Transverse colon (tissue), 4 donors: ENCODE results near the gene IL1RL1. TPM values are rescaled to one million over a fixed set of nuclear protein-coding genes. Genes with fewer than 3 reads are reported as not detected.

Source experiments
- DNase-seq: peaks from one replicate; pipeline ENCODE4 v3.0.0-alpha.2; 2019
- H3K27ac ChIP-seq, 4 donors: fragments of 200-600 bp; sonication (generic); 2 replicates each; pipeline ENCODE4 v1.5.1; 2016 to 2018; ENCODE audit warnings: inconsistent platforms in 4 of 4
- H3K27me3 ChIP-seq: fragments of 200-600 bp; sonication (generic); 2 replicates; pipeline ENCODE4 v1.5.1; 2017; ENCODE audit warnings: inconsistent platforms
- H3K36me3 ChIP-seq, 4 donors: fragments of 200-600 bp; sonication (generic); 2 replicates each; pipeline ENCODE4 v1.5.1; 2017 to 2019; ENCODE audit warnings: inconsistent platforms in 4 of 4
- H3K4me1 ChIP-seq, 4 donors: fragments of 200-600 bp; sonication (generic); 2 replicates each; pipeline ENCODE4 v1.5.1; 2017 to 2020; ENCODE audit warnings: inconsistent platforms in 4 of 4
- H3K4me3 ChIP-seq, 4 donors: fragments of 200-600 bp; sonication (generic); 1 replicate in 1 of 4; 2 replicates in 3 of 4; pipeline versions ENCODE4 v1.5.1 to v1.6.1; 2017 to 2019; ENCODE audit warnings: inconsistent platforms in 4 of 4
- H3K9me3 ChIP-seq, 2 donors: fragments of 200-600 bp; sonication (generic); 2 replicates each; pipeline ENCODE4 v1.5.1; 2017 to 2019; ENCODE audit warnings: inconsistent platforms in 2 of 2
- EP300 ChIP-seq: sonication (generic); formaldehyde crosslinking; IDR thresholded peaks from one replicate; pipeline ENCODE4 v1.6.1; 2017; ENCODE audit warnings: antibody characterized with exemption, low read depth
- POLR2A ChIP-seq: fragments of 450-650 bp; IDR thresholded peaks from one replicate; pipeline ENCODE4 v1.6.1; 2016; ENCODE audit warnings: antibody characterized with exemption, mild to moderate bottlenecking, moderate library complexity
- POLR2AphosphoS5 ChIP-seq, 3 donors: sonication (generic); formaldehyde crosslinking; IDR thresholded peaks; one replicate each; pipeline ENCODE4 v1.6.1; 2016; ENCODE audit warnings: antibody characterized with exemption in 3 of 3
- WGBS, 2 donors: methylation state at CpG; one replicate each; pipeline ENCODE4 v1.1.5; 2018; ENCODE audit warnings: low coverage in 1 of 2; 5-methylcytosine and 5-hydroxymethylcytosine counted together
- in situ Hi-C, 4 donors: fragments of 200-750 bp; cut with MboI; loops; one replicate each; pipeline versions ENCODE4 v1.15.0 to v1.15.1; 2017; ENCODE audit warnings: low sequenced_read_pairs in 3 of 4, low pct_ligation_motif_present in 1 of 4, low pct_unique_long_range_greater_than_20kb in 1 of 4
- intact Hi-C: fragments of 100-400 bp; cut with DNase I; formaldehyde crosslinking; loops from one replicate; pipeline ENCODE4 v1.15.1; 2023; ENCODE audit warnings: low total_unique reads
- total RNA-seq, 4 donors: library from RNA; depleted of rRNA; stranded (reverse); fragments of >200 nt; gene quantifications; one replicate each; pipeline ENCODE4 v1.1.0, GENCODE V29; 2016
- TF ChIP-seq, protein P1 (sequence below), 5 experiments: fragments of 200-600 bp in 3 of 5; fragments of 450-650 bp in 2 of 5; sonication (generic) in 3 of 5; IDR thresholded peaks; 1 replicate in 2 of 5; 2 replicates in 3 of 5; pipeline ENCODE4 v1.5.1; 2016 to 2017; ENCODE audit warnings: antibody characterized with exemption in 5 of 5, inconsistent platforms in 3 of 5, mild to moderate bottlenecking in 2 of 5, moderate library complexity in 1 of 5

Gene IL1RL1
- total RNA-seq, 4 donors from 2014 or later, result 0.40 to 57.2 (median 11.7) TPM

GRCh38 chr2:102340778-102341177 lies 29.4 kb downstream of the IL1RL1 start:
- no peak for DNase-seq
- Histone ChIP-seq H3K27ac (no peak overlapping the region), H3K36me3 (no peaks in the 10 kb centered on the region), H3K9me3 (no peaks in the 10 kb centered on the region), H3K4me3 (no peak overlapping the region), H3K27me3 (no peaks in the 10 kb centered on the region), H3K4me1 (no peaks in the 10 kb centered on the region)
- TF ChIP-seq, protein P1, sequence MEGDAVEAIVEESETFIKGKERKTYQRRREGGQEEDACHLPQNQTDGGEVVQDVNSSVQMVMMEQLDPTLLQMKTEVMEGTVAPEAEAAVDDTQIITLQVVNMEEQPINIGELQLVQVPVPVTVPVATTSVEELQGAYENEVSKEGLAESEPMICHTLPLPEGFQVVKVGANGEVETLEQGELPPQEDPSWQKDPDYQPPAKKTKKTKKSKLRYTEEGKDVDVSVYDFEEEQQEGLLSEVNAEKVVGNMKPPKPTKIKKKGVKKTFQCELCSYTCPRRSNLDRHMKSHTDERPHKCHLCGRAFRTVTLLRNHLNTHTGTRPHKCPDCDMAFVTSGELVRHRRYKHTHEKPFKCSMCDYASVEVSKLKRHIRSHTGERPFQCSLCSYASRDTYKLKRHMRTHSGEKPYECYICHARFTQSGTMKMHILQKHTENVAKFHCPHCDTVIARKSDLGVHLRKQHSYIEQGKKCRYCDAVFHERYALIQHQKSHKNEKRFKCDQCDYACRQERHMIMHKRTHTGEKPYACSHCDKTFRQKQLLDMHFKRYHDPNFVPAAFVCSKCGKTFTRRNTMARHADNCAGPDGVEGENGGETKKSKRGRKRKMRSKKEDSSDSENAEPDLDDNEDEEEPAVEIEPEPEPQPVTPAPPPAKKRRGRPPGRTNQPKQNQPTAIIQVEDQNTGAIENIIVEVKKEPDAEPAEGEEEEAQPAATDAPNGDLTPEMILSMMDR (IDR thresholded peaks at IDR 0.05), result no peak
- no peak for TF ChIP-seq POLR2AphosphoS5 (IDR thresholded peaks at IDR 0.05)
- no peak for TF ChIP-seq EP300
- in situ Hi-C loops, result loop anchor here in 1 of 4 donors (10.0 kb wide), 1 partner anchor 86 kb away; no protein-coding TSS in a partner anchor
- intact Hi-C loops, result no loop called here
- 91 to 92% methylated on average over 7 of the region's 7 CpGs for WGBS, 2 donors

GRCh38 chr2:102342888-102343287 lies 31.5 kb downstream of the IL1RL1 start:
- TF ChIP-seq, protein P1 (IDR thresholded peaks at IDR 0.05), result no peak
- no peak for TF ChIP-seq POLR2AphosphoS5 (IDR thresholded peaks at IDR 0.05)
- TF ChIP-seq EP300, result no peak
- TF ChIP-seq POLR2A, result no peak
- H3K4me3 ChIP-seq, result no peak overlapping the region
- H3K27me3 ChIP-seq, result no peaks in the 10 kb centered on the region
- in situ Hi-C loops (loop anchor here in 1 of 4 donors (10.0 kb wide), 1 partner anchor 88 kb away; no protein-coding TSS in a partner anchor), intact Hi-C loops (no loop called here)
- no peak for DNase-seq
- H3K27ac ChIP-seq, result no peak overlapping the region
- no peaks in the 10 kb centered on the region for H3K9me3 ChIP-seq
- WGBS, 2 donors, result 27 to 41% methylated on average over 2 to 3 of the region's 3 CpGs
- H3K36me3 ChIP-seq, result no peaks in the 10 kb centered on the region
- H3K4me1 ChIP-seq, result no peaks in the 10 kb centered on the region

DNA sequence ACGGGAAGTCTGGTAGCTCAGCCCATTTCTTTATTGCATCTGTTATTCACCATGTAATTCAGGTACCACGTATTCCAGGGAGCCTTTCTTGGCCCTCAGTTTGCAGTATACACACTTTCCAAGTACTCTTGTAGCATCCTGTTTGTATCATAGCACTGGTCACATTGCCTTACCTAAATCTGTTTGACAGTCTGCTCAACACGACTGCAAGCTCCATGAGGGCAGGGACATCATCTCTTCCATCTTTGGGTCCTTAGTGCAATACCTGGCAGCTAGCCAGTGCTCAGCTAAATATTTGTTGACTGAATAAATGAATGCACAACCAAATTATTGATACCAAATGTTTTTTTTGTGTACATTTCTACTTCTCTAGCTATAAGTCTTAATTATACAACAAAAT lies 33.0 kb downstream of the IL1RL1 start:
- in situ Hi-C loops, result loop anchor here in 1 of 4 donors (10.0 kb wide), 1 partner anchor 90 kb away; no protein-coding TSS in a partner anchor

GRCh38 chr2:102345329-102345920 lies 34.1 kb downstream of the IL1RL1 start:
- WGBS, 2 donors, result 64 to 79% methylated on average over 3 to 4 of the region's 4 CpGs
- in situ Hi-C loops, result loop anchor here in 1 of 4 donors (10.0 kb wide), 1 partner anchor 91 kb away; no protein-coding TSS in a partner anchor
- H3K9me3 ChIP-seq, result no peaks in the 10 kb centered on the region

More for the DNA sequence above, 33.0 kb downstream of the IL1RL1 start:
- Histone ChIP-seq H3K4me1 (no peaks in the 10 kb centered on the region), H3K36me3 (no peaks in the 10 kb centered on the region), H3K27ac (no peak overlapping the region), H3K4me3 (no peak overlapping the region), H3K27me3 (no peaks in the 10 kb centered on the region), H3K9me3 (no peaks in the 10 kb centered on the region)
- TF ChIP-seq POLR2AphosphoS5 (IDR thresholded peaks at IDR 0.05), result no peak
- intact Hi-C loops, result no loop called here
- 80 to 83% methylated on average over 1 to 3 of the region's 3 CpGs for WGBS, 2 donors
- DNase-seq, result no peak

More at GRCh38 chr2:102345329-102345920, 34.1 kb downstream of the IL1RL1 start:
- H3K27me3 ChIP-seq, result no peaks in the 10 kb centered on the region
- no peaks in the 10 kb centered on the region for H3K4me1 ChIP-seq
- DNase-seq, result no peak
- intact Hi-C loops, result no loop called here
- no peak overlapping the region for H3K4me3 ChIP-seq
- no peaks in the 10 kb centered on the region for H3K36me3 ChIP-seq
- TF ChIP-seq, protein P1 (IDR thresholded peaks at IDR 0.05), result no peak
- TF ChIP-seq POLR2A, result no peak
- no peak for TF ChIP-seq EP300
- no peak for TF ChIP-seq POLR2AphosphoS5 (IDR thresholded peaks at IDR 0.05)
- H3K27ac ChIP-seq, result no peak overlapping the region
